C4-2B (cell line): ENCODE measurements around the gene RHOA.

Source experiments
- CTCF ChIP-seq: fragments of 450-650 bp; conservative IDR thresholded peaks from 2 replicates; pipeline ENCODE4 v1.5.1; 2017; ENCODE audit warnings: mild to moderate bottlenecking
- ZFX ChIP-seq: fragments of 450-650 bp; IDR thresholded peaks from 2 replicates; pipeline ENCODE4 v1.6.1; 2017

- TF ChIP-seq CTCF, result peak; percentile 65
- peak; percentile 67 for TF ChIP-seq ZFX
These were observed 71.6 kb downstream of the RHOA start, which contains the start of gene USP4 for GRCh38 chr3:49339941-49340800.
